Activated CD4-positive, alpha-beta T cell treated with anti-CD3 and anti-CD28 coated beads for 4 hours (primary cell): ENCODE results near the gene NDE1.

Experiments used
- DNase-seq, 2 donors: peaks; one replicate each; pipeline ENCODE4 v3.0.0-alpha.2; 2020

NDE1 gene

DNA sequence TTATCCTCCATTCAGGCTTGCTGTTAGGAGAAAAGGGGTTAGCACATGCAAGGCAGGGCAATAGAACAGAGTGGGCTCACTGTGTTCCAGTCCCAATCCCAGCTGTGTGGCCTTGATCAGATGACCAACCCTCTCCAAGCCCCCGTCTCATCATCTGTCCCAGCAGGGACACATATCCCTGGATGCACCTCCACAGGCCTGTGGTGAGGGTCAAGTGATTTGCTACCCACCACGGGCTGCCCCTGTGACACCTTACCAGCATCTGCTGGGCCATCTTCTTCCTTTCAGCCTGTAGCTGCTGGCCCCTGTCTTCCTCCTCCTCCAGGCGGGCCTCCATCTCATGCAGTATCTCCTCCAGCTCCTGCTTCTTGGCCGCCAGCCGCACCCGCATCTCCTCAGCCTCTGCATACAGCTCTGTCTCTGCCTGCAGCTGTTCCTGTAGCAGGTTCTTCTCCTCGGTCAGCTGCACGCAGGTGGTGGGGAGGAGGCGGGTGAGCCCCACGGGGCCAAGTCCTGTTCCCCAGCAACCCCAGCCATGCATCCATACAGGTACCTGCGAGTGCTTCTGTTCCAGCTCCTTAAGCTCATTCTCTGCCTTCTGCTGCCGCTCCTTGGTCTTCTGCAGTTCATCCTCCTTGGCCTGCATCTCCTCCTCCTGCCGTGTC, 91.3 kb downstream of the NDE1 start:
- DNase-seq: no peak

DNA sequence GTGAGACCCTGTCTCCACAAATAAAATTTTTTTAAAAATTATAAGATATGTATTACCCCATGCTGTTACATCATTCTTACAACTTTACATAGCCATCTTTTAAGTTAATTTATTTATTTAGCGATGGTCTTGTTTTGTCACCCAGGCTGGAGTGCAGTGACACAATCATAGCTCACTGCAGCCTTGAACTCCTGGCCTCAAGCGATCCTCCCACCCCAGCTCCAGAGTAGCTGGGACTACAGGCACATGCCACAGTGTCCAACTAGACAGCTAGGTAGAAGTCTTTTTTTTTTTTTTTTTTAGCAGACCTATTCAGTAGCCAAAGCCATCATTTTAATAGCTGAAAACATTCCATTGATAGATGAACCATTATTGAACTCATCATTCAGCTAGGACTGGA, 92.7 kb downstream of the NDE1 start:
- no peak for DNase-seq

DNA sequence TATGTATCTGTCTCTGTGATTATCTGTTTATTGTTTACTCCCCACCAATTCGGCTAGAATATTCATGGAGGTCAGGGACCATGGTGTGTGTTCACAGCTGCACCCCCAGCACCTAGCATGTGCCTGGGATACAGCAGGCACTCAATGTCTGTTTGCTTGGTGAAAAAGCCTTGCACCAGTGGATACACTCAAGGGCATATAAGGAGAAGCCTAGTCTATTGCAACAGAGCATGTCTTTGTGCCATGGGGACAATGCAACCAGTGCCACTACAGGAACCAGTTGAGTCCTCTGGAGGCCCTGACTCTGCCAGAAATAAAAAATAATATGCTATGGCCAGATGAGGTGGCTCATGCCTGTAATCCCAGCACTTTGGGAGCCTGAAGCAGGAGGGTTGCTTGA, 93.6 kb downstream of the NDE1 start:
- DNase-seq: no peak

DNA sequence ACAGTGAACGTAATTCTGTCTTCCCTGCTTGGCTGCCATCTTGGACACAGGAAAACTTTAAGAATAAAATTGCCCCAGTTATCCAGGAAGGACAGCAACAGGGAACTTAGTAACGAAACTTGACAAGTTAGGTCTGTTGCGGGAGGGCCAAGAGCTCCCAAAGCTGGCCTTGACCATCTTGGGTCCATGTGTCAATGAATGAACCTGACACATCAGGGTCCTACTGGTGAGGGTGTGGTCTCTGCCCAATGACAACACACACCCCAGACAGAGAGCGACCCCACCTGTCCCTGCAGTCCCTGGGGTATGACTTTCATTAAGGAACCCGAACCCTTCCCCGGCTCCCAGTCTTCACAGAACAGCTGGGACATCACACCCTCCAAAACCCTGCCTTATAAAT, 96.3 kb downstream of the NDE1 start:
- DNase-seq: no peak

DNA sequence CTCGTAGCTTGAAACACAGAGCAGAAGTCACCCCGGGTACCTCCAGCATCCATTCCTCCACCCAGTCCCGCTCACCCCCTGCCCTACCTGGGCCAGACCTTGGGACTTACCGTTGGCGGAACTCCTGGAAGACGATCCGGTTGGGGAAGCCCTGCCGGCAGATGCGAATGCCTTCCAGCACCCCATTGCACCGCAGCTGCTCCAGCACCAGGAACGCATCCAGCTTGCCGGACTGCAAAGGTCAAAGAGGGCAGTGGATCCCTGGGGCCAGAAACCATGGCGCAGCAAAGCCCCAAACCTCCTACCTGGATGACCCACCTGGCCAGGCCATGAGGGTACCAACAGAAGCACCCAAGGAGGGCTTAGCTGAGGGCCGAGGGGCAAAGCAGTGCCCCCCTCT, 97.9 kb downstream of the NDE1 start:
- no peak for DNase-seq

DNA sequence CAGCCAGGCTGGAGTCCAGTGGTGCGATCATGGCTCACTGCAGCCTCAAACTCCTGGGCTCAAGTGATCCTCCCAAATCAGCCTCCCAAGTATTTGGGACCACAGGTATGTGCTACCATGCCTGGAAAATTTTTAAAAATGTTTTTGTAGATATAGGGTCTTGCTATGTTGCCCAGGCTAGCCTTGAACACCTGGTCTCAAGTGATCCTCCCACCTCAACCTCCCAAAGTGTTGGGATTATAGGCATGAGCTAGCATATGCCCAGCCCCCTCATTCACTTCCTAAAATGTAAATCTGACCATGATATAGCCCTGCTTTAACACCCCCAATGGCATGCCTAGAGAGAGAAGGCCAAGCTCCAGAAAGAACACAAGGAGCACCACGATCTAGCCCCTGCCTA, 98.6 kb downstream of the NDE1 start:
- no peak for DNase-seq

DNA sequence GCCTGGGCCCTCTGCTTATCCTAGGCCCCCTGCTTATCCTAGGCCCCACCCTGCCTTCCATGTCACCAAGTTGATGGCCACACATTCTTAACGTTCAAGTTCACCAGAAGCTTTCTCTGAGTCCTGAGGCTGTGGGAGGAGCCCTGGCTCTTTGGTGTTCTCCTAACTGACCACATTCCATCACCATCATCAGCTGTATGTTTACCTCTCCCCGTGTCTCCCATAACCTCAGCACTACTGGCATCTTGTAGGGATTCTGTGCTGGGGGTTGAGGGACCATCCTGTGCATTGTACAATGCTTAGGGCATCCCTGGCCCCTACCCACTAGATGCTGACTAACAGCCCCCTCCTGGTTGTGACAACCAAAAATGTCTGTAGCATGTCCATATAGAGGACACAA, 99.3 kb downstream of the NDE1 start:
- DNase-seq: no peak

DNA sequence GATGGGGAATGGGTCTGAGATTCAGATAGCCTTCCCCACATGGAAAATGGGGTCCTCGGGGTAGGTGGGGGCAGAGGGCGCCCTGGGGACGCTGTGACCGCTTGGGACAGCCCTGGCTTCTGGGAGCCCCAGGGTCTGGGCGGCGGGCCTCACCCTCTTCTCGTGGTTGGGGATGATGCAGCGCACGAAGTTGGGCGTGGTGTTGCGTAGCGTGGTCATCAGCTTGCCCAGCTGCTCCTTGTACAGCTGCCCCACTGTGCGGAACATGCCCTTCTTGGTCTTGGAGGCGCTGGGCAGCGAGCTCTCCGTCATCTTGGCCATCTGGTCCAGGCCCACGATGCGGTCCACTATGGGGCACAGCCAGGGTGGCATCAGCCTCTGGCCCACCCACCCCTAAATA, 99.9 kb downstream of the NDE1 start:
- DNase-seq: no peak

DNA sequence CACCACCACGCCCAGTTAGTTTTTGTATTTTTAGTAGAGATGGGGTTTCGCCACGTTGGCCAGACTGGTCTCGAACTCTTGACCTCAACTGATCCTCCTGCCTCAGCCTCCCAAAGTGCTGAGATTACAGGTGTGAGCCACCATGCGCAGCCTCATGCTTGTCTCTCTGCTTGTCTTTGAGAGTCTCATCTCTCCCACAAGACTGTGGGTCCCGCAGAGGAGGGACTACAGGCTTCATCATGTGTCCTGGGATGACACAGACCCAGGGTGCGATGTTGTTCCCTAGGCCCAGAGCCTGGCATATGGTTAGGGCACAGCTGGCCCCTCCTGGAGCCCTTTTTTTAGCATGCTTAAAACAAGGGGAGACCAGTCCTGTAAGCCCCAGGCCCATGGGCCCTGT, 101.9 kb downstream of the NDE1 start:
- no peak for DNase-seq

DNA sequence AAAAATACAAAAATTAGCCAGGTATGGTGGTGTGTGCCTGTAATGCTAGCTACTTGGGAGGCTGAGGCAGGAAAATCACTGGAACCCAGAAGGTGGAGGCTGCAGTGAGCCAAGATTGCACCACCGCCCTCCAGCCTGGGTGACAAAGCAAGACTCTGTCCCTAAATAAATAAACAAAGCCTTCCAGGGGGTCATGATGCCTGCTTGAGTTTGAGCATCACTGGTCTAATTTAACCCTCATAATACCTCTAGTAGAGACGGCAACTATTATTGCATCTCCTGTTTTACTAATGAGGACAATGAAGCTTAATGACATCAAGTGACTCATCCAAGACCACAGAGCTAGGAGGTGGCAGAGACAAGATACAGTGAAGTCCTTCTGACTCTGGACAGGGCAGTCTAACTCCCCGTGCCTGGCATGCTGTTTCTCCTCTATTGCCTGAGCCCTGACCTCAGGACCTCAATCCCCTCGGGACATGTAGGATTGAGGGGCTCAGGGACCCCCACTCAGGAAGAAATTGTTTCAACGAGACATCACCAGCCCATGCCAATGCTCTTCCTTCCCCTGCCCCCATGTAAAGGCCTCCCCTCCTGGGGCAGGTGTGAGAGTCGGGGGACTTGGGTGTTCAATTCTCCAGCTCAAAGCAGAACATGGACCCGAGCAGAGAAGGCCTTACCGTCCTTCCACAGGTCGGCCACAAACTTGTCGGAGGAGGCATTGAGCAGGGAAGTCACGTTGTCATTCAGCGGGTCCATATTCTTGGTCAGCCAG, 102.9 kb downstream of the NDE1 start:
- DNase-seq: no peak

DNA sequence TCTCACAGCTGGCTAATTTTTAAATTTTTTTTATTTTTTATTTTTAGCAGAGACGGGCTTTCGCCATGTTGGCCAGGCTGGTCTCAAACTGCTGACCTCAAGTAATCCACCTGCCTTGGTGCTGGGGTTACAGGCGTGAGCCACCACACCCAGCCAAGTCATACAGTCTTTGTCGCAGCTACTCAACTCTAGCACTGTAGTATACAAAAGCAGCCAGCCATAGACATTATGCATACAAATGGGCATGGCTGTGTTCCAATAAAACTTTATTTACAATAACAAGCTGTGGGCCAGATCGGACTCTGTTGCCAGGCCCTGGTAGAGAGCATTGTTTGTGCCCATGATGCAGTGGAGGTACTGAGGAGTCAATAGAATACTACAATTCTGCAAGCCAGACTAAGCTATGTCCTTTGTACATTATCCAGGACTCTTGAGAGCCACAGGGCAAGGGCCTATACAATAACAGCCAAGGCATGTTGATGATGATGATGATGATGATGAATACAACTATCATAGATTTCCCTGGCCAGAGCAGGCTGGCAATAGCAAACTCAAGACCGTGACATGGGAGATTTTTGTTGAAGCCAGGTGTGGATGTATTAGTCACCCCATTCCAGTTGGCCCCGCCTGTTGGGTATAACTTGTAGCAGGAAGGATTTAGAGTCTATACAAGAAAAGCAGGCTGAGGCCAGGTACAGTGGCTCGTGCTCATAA, 104.9 kb downstream of the NDE1 start:
- no peak for DNase-seq

DNA sequence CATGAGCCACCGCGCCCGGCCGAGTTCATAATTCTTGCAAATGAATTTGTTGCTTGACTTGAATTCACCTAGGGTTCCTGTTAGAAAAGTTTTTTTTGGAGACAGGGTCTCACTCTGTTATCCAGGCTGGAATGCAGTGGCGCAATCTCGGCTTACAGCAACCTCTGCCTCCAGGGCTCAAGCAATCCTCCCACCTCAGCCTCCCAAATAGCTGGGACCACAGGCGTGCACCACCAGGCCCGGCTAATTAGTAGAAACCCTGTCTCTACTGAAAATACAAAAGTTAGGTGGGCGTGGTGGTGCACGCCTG, 107.0 kb downstream of the NDE1 start:
- no peak for DNase-seq

DNA sequence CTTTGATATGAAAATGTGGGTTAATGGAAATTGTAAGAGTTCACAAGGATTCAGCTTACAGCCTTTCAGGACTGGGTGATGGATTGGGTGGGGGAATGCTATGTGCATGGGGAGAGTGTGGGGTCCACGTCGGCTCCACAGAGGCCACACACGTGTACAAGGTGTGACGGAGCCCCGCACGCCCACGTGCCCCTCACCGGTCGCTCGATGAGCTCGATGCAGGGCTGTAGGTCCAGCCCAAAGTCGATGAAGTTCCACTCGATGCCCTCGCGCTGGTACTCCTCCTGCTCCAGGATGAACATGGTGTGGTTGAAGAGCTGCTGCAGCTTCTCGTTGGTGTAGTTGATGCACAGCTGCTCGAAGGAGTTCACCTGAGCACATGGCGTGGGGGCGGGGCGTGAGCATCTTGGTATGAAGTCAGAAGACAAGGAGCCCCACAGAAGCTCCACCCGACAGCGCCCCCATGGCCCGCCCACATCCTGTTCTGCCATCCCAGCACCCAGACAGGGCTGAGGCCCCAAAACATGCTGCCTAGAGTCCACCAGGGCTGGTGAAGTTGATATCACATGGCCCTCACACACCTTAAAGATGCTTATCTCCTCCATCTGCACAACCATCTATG, 107.7 kb downstream of the NDE1 start:
- DNase-seq: no peak

DNA sequence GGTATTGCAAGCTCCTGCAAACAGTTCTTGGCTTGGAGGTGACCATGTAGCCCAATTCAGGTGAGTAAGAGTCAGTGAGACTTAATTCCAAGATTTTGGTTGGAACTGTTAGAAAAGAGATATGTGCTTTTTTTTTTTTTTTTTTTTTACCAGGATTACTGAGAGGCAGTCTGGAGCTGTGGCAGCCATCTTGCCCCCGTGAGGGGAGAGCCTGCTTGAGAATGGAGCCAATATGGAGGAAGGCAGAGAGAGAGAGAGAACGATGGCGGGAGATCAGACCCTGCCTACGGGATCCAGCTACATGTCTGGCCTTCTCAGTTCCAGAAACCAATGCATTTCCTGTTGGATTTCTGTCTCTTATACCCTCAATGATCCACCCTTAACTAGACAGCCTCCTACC, 109.0 kb downstream of the NDE1 start:
- no peak for DNase-seq

DNA sequence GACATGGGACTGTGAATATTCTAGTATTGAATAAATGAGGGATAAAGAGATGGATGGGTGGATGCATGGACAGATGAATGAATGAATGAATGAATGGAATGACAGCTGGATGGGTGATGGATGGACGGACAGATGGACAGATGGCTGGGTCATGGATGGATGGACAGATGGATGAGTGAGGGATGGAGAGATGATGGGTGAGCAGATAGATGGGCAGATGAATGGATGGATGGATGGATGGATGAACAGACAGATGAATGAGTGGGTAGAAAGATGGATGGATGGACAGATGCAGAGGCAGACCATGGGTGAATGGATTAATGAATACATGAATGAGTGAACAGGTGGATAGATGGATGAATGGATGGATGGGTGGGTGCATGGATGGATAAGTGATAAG, 110.1 kb downstream of the NDE1 start:
- DNase-seq: no peak

DNA sequence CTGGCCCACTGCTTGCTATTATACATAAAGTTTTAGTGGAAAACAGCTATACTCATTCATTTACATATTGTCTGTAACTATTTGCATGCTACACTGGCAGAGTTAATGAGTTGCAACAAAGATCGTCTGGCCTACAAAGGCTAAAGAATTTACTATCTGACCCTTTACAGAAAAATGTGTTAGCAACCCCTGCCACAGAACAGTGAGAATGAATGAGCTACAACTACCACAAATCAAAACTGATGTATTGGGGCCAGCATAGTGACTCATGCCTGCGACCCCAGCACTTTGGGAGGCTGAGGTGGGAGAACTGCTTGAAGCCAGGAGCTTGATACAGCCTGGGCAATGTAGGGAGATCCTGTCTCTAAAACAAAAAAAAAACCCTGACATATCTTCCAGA, 114.1 kb downstream of the NDE1 start:
- DNase-seq: no peak

DNA sequence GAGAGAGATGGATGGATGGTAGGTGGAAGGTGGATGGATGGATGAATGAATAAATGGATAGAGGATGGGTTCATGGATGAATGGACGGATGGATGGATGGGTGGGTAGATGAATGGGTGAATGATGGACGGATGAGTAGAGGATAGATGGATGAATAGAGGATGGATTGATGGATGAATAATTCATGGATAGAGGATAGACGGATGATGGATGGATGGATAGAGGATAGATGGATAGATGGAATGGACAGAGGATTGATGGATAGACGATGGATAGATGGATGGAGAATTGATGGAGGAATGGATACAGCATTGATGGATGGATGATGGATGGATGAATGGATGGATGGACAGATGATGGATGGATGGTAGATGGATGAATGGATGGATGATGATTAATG, 115.1 kb downstream of the NDE1 start:
- DNase-seq: no peak

DNA sequence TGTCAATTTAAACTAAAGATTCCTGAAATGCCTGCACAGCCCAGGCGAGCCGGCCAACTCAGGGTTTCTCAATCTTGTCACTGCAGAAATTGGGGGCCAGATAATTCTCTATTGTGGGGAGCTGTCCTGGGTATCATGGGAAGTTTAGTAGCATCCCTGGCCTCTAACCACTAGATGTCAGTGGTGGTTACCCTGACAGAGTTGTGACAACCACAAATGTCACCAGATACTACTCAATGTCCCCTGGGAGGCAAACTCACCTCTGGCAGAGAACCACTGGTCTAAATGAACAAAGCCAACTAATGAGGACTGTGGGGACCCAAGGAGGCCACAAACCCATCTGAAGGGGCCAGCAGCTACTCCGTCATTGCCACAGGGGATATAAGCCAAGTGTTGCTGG, 115.8 kb downstream of the NDE1 start:
- peak; percentile 7 to 11 for DNase-seq

DNA sequence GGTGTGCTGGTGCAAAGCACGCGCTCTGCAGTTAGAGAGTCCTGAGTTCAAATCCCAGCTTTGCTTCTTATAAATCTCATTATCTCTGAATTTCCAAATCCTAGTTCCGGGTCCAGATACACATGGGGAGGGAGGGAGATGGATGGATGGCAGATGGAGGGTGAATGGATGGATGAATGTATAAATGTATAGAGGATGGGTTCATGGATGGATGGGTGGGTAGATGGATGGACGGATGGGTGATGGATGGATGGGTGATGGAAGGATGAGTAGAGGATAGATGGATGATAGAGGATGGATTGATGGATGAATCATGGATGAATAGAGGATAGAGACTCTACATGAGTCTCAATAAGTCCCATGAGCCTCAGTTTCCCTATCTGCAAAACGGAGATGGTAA, 116.9 kb downstream of the NDE1 start:
- no peak for DNase-seq

DNA sequence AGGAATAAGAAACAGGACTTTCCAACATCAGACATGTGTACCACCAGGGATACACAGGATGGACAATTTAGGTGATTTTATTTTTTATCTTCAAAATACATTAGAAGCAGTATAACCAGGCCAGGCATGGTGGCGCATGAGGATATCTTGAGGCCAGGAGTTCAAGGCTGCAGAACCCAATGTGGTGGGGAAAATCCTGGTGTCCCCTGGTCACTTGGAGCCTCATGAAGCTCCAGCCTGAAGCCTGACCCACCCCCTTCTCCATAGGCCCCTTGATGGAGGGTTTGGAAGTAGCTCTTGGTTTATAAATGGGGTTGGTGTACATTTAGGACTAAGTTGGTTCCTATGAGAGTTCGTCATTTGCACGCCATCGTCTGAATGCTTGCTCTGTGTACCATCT, 118.2 kb downstream of the NDE1 start:
- DNase-seq: no peak

DNA sequence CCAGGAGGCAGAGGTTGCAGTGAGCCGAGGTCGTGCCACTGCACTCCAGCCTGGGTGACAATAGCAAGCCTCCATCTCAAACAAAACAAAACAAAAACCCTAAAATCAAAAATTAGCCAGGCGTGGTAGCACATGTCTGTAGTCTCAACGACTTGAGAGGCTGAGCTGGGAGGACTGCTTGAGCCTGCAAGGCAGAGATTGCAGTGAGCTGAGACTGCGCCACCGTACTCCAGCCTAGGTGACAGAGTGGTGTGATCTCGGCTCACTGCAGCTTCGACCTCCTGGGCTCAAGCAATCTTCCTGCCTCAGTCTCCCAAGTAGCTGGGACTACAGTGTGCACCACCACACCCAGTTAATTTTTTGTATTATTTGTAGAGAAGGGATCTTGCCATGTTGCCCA, 119.2 kb downstream of the NDE1 start:
- DNase-seq: no peak

DNA sequence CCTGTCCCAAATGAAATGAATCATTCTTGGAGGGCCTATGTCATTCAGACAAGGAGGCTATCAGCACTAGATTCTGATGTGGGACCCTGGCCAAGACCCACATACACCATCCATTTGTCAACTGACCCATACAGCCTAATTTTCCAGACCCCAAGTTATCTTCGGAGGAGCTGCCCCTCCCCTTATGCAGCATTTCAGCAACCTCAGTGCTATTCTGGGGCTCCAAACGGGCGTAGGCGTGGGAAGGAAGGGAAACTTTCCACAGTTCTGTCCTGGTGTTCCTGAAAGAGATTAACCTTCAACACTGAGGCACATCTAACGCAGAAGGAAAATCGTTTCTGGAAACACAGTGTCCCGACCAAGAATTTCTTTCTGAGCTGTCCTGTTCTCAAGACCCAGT, 120.1 kb downstream of the NDE1 start:
- no peak for DNase-seq

DNA sequence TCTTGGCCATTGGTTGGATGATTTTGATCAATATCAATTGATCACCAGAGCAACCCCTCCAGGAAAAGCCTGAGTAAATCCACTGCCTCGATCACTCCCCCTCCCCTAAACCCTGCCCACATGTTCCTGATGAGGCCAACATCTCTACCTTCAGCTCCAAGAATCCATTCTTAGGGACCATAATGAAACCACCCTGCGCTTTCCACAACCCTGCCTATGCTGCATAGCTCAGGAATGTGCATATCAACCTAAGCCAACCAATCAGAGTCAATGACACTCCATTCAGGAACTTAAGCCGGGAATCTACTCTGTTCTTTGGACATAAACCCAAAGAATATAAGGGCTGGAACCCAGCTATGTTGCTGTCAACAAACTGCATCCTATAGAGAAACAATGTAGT, 120.5 kb downstream of the NDE1 start:
- DNase-seq: no peak

DNA sequence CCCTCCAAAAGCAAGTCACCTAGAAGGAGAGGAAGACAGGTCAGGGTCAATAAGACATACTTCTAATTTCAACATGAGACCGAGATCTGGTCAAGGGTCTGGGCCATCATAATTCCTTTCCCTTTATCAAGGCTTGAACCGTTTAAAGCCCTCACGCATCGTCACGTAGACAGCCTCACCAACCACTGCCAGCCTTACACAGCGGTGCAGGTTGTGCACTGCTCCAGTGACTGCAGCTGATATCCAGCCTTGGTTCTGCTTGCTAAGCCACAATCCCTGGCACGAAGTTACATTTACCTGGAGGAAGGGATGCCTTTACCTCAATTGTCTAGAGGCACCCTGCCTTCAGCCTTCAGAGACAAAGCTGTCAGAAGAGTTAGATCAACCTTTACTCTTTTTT, 121.6 kb downstream of the NDE1 start:
- no peak for DNase-seq
